ENCODE data around the gene SNX4.
"Not testable (repeated sequence)": the region's sequence is repeated elsewhere in the genome, so short reads cannot be mapped to it uniquely, and the experiment has no call there.

Gene SNX4

DNA sequence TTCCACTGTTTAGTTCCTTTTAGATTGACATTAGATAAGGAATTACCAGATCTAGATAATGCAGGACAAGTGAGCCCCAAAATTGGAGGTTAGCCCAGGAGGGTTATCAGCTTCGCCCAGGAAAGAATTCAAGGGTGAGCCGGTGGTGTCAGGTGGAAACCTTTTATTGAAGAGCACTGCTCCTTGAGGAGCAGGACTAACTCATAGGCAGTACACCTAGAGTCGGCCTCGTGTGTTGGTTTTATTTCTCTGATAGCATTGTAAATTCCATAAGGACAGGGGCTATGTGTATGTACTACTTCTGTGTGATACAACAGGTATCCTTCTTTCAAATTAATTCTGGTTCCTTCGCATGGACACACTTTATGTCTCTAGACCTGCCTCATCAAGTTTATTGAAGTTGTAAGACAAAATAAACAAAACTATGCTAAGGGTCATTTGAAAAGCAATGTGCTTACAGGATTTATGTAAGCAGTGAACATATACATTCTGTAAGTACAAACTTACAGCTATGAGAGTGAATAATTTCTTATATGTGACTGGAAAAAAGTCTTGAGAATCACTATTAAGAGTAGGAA lies 57.2 kb downstream of the SNX4 start:
- no peak for DNase-seq (ENCODE audit: low read depth)

GRCh38 chr3:125461896-125462295 lies 58.1 kb downstream of the SNX4 start:
- DNase-seq (ENCODE audit: low read depth), result no peak

DNA sequence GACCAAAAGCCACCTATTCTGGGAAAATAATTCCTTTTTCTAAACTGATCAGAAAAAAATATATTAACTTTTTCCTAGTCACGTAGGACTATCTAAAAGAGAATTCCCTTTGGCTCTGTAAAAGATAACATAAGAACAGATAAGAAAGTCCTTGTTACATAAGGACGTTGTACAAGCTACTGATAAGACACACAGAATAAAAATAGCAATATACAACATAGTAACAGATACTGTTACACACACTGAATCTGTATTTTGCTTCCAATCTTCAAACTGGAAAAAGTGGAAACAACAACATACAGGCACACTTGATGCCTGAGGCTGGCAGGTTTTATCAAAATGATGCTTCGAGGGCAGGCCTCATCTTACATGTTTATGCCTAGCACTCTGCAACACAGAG lies 59.8 kb downstream of the SNX4 start:
- no peak for DNase-seq (ENCODE audit: low read depth)

DNA sequence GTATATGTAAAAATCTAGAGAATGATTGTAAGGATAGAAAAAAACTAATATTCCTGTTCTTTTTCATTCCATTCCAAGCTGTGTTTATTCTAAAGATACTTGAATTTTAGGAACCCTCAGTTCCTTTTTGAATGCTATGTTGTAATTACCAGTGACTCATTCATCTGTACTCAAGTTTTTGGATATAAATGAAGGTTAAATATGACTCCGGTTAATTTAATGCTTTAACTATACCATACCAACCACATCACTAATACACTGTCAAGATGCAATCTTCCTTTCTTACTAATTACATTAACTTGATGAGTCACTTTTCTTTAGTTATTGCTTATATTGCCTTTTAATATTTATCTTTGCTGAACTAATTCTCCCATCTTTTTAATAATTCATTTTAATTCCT lies 76.1 kb downstream of the SNX4 start:
- peak; percentile 35 for DNase-seq (ENCODE audit: low read depth)

DNA sequence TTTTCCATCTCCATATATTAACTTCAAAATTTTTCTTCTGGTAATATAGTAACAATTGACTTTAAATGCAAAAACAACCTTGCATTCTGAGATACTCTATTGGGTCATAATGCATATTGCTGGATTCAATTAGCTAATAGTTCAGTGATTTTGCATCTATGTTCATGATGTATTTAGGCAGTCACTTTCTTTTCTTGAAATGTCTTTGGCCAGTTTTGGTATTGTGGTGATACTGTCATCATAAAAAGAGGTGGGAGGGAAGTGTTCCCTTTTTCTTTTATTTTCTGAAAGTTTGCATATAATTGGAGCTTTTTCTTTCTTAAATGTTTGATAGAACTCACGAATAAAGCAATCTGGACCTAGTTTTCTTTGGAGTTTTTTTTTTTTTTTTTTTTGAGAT lies 77.5 kb downstream of the SNX4 start:
- no peak for DNase-seq (ENCODE audit: low read depth)

- no peak for DNase-seq (ENCODE audit: low read depth)
Measured at GRCh38 chr3:125440970-125441369, 79.0 kb downstream of the SNX4 start.

DNA sequence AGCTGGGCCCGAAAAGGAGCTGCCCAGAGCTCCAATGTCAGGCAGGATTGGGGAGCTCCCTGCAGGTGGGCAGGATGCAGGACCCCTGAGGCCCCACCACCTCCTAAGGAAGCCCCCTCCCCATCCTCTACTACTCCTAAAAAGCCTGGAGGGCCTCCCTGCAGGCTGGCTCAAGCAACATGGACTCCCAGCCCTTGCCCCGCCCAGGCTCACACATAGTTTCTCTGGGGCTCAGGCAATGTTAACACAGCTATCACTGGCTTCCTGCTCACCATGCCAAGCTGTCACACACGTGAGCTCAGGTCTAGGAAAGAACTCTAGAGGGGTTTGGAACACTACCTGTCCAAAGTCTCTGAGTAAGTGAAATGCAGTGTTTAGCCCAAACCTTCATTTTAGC lies 79.4 kb downstream of the SNX4 start:
- DNase-seq (ENCODE audit: low read depth), result no peak

- DNase-seq (ENCODE audit: low read depth), result no peak
Measured at GRCh38 chr3:125437631-125438435, 82.2 kb downstream of the SNX4 start.

GRCh38 chr3:125436921-125437320 lies 83.1 kb downstream of the SNX4 start:
- DNase-seq (ENCODE audit: low read depth), result no peak

DNA sequence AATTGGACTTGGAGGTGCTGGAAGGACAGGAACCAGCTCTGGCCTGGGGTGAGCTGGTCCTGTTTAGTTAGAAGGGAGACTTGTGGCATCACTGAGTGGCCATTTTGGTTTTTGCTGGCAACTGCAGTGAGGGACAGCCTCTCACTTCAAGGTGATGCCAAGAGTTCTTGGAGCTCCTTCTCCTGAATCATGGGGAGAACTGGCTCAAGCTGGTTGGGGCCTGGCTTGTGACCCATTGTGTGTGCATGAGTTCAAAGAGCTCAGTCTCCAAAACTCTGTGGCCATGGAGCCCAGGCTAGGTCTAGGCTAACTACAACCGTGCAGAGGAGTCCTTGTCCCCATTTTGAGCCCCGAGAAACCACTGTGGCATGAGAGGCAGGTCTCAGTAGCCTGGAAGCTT lies 84.8 kb downstream of the SNX4 start:
- no peak for DNase-seq (ENCODE audit: low read depth)

- DNase-seq (ENCODE audit: low read depth), result no peak
Measured at GRCh38 chr3:125434582-125435011, 85.4 kb downstream of the SNX4 start.

DNA sequence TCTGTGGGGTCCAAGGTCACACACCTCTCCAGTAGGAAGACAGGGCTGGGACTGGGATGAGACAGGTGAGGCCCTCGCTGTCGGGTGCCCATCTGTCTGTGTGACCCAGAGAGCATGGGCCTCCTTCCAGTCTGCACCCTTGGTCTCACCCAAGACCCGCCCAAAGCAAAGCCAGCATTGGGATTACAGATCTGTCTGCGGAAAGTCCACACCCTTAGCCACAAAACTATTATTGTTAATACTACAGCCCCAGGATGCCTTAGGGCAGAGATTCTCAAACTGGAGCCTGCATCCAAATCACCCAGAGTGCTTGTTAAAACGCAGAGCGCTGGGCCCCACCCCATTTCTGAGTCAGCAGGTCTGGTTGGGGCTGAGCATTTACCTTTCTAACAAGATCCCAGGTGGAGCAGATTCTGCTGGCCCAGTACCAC lies 86.4 kb downstream of the SNX4 start:
- DNase-seq (ENCODE audit: low read depth), result no peak

DNA sequence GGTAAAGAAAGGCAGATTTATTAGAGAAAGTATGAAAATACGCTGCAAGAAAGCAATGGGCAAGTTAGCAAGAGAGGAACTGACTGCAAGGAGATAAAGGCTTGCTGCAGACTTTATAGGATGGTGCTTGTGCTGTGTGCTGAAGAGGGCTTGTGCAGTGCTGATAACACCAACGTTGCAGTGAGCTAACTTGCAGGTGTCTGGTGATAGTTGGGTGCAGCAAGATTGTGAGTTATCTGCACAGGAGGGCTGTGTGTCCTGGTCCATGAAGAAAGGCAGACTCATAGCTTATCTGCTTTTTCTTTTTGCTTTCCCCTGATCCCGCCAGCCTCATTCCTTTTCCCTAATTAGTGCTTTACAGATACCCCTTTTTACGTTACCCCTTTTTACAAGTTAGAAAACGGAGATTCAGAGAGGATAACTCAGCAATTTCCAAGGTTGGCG lies 86.9 kb downstream of the SNX4 start:
- DNase-seq (ENCODE audit: low read depth), result no peak

GRCh38 chr3:125431912-125432790 lies 87.9 kb downstream of the SNX4 start:
- no peak for DNase-seq (ENCODE audit: low read depth)

- no peak for DNase-seq (ENCODE audit: low read depth)
Measured at GRCh38 chr3:125431391-125431790, 88.6 kb downstream of the SNX4 start.

DNA sequence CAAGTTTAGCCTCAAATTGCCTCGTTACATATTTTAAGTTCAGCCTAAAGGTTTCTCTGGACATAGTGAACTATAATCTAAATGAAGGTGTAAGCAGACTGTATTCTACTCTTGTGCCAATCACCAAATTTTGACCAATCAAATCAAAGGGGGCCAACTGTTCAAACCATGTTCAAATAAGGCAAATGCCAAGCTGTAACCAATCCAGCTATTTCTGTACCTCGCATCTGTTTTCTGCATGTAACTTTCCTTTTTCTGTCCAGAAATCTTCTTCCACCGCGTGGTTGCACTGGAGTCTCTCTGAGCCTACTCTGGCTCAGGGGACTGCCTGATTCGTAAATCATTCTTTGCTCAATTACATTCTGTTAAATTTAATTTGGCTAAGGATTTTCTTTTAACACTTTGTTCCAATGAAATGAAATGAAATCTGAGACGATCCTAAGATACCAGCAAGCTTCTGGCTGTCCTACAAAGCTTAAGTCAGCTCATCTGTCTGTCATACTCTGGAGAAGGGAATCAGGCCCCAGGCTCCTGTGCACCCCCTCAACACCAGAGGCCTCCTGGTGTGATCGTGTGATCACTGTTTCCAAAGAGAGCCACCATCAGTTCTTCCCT lies 91.7 kb downstream of the SNX4 start:
- DNase-seq (ENCODE audit: low read depth), result no peak

DNA sequence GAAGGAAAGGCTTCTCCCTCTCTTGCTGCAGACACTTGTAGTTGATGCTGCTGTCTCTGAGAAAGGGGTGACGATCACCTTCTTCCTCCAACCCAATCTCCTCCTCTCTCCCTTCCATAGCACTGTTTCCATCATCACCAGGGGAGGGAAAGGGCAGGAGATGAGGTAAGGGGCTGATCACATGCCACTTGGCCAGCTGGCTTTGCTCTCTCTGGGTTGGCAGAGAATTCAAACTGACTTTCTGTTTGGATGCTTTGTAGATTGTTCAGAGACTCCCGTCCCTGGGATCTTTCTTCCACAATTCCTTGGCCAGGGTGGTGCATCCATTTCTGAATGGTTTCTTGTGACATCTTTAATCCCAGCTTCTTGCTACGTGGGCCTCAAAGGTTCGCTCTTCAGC lies 101.7 kb downstream of the SNX4 start:
- no peak for DNase-seq (ENCODE audit: low read depth)

DNA sequence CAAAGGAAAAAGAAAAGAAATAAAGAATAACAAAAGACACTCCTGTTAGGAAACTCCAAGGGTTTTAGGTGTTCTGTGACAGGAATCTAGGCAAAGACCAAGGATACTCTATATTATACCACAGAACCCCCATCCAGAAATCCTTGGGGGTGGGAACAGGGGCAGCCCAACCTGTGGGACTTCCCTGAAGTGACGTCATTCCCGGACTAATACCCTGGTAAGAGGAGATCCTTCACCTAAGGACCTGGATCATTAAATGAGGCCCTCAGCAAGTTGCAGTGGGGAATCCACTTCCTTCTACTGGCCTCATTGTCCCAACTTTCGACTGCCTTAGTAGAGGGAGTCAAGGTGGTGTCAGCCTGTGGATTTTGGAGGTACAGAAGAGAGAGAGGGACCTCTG lies 103.8 kb downstream of the SNX4 start:
- DNase-seq (ENCODE audit: low read depth), result no peak

- no peak for DNase-seq (ENCODE audit: low read depth)
Measured at GRCh38 chr3:125414669-125415068, 105.3 kb downstream of the SNX4 start.

DNA sequence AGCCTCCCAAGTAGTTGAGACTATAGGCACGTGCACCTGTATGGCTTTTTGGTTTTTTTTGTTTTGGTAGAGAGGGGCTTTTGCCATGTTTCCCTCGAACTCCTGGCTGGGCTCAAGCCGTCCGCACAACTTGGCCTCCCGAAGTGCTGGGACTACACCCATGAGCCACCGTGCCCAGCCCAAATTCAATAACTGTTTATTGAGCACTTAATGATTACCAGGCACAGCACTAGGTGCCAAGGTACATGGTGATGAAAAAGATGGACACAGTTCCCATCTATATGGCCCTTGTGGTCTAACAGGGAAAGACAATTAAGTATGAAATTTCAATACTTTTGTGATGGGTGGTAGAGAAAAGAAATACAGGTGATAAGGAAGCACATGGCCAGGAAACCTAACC lies 109.1 kb downstream of the SNX4 start:
- DNase-seq (ENCODE audit: low read depth), result no peak

- DNase-seq (ENCODE audit: low read depth), result no peak
Measured at GRCh38 chr3:125406070-125406469, 113.9 kb downstream of the SNX4 start.

- not testable (repeated sequence) for DNase-seq (ENCODE audit: low read depth)
Measured at GRCh38 chr3:125405515-125405914, 114.5 kb downstream of the SNX4 start.

All from non-pigmented ciliary epithelial cell (primary cell).